HFF-Myc (cell line): Measurements from ENCODE around the gene LOX.

ENCODE experiments used
- DNase-seq: peaks from one replicate; pipeline ENCODE4 v3.0.0-alpha.2; 2011; ENCODE audit warnings: low read depth; ENCODE audit errors: extremely low read depth
- H3K4me3 ChIP-seq: replicated peaks from 2 replicates; pipeline ENCODE4 v1.5.1; 2011; ENCODE audit warnings: low read depth, mild to moderate bottlenecking, control low read depth, low read length
- CTCF ChIP-seq: IDR thresholded peaks from 2 replicates; pipeline ENCODE4 v1.5.1; 2012; ENCODE audit warnings: mild to moderate bottlenecking, low read depth, low read length, control low read depth; ENCODE audit errors: missing control alignments

LOX gene

GRCh38 chr5:122078116-122079110 lies at the start of gene LOX:
TSS of gene LOX (minus strand) at chr5:122078259. CDS start at chr5:122077985, 274 bp downstream.
- TF ChIP-seq CTCF: no peak
- H3K4me3 ChIP-seq: peak within 1 kb of the TSS; percentile 79
- peak; percentile 89 for DNase-seq

GRCh38 chr5:122126756-122127321 lies 48.8 kb upstream of the LOX start:
- no peak for DNase-seq
- H3K4me3 ChIP-seq: peak overlapping the region; percentile 24
- TF ChIP-seq CTCF: no peak

- TF ChIP-seq CTCF: no peak
- no peak overlapping the region for H3K4me3 ChIP-seq
- no peak for DNase-seq
These were observed 48.2 kb upstream of the LOX start for GRCh38 chr5:122126177-122126755.

GRCh38 chr5:122124766-122125165 lies 46.7 kb upstream of the LOX start:
- H3K4me3 ChIP-seq: no peak overlapping the region
- TF ChIP-seq CTCF: no peak
- no peak for DNase-seq

GRCh38 chr5:122121479-122122465 lies 43.7 kb upstream of the LOX start:
- TF ChIP-seq CTCF: no peak
- no peak for DNase-seq
- no peak overlapping the region for H3K4me3 ChIP-seq

- TF ChIP-seq CTCF: no peak
- DNase-seq: no peak
- no peak overlapping the region for H3K4me3 ChIP-seq
These were observed 42.9 kb upstream of the LOX start for GRCh38 chr5:122120957-122121356.
